Liver (tissue), 3 donors: Measurements from ENCODE around the gene ODF2.

Experiments used
- CTCF ChIP-seq: fragments of 150-350 bp; IDR thresholded peaks from 2 replicates; pipeline ENCODE4 v1.5.1; 2017; ENCODE audit warnings: improper control_type of control experiment, low read depth, low read length; ENCODE audit not compliant: missing input control
- HNF4A ChIP-seq, 2 donors: conservative IDR thresholded peaks; 2 replicates each; pipeline ENCODE4 v1.6.1; 2016; ENCODE audit warnings: antibody characterized with exemption in 2 of 2, mild to moderate bottlenecking in 2 of 2
- JUND ChIP-seq, 2 donors: IDR thresholded peaks; 2 replicates each; pipeline ENCODE4 v1.6.1; 2016; ENCODE audit warnings: antibody characterized with exemption in 2 of 2
- MAX ChIP-seq: IDR thresholded peaks from 2 replicates; pipeline ENCODE4 v1.6.1; 2016; ENCODE audit warnings: antibody characterized with exemption
- RAD21 ChIP-seq, 2 donors: IDR thresholded peaks; 2 replicates each; pipeline ENCODE4 v1.6.1; 2016; ENCODE audit warnings: antibody characterized with exemption in 2 of 2, mild to moderate bottlenecking in 2 of 2
- SP1 ChIP-seq: IDR thresholded peaks from 2 replicates; pipeline ENCODE4 v1.6.1; 2018; ENCODE audit warnings: antibody characterized with exemption, mild to moderate bottlenecking
- TAF1 ChIP-seq: conservative IDR thresholded peaks from 2 replicates; pipeline ENCODE4 v1.6.1; 2016; ENCODE audit warnings: antibody characterized with exemption, mild to moderate bottlenecking
- YY1 ChIP-seq: IDR thresholded peaks from 2 replicates; pipeline ENCODE4 v1.6.1; 2016; ENCODE audit warnings: antibody characterized with exemption, mild to moderate bottlenecking
- ZBTB33 ChIP-seq: IDR thresholded peaks from 2 replicates; pipeline ENCODE4 v1.6.1; 2016; ENCODE audit warnings: antibody characterized with exemption
- donor health status: healthy.
- donor health status: healthy.

DNA sequence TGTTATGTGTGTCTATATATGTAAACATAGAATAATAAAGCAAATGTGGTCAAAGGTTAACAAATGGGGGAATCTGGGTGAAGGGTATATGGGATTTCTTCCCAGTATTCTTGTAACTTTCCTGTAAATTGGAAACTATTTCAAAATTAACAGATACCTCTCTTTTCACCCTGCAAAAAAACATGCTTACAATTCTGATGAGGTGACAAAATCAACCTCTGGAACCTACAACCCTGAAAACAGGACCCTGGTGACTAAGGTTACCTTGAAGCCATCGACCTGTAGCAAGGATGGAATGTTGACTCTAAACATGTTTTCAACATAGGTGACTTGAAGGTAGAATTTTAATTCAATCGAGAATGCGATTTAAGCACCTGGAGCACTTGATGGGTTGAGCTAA is 90.7 kb downstream of the ODF2 start:
- TF ChIP-seq YY1 (no peak), CTCF (no peak), RAD21 (IDR thresholded peaks at IDR 0.05) (no peak), SP1 (no peak), JUND (IDR thresholded peaks at IDR 0.05) (no peak), TAF1 (no peak), HNF4A (conservative IDR thresholded peaks at IDR 0.05) (no peak), MAX (no peak), ZBTB33 (no peak)
